Natural killer cell (primary cell): Measurements from ENCODE around the gene IL1RL1. TPM values are rescaled to one million over a fixed set of nuclear protein-coding genes. Genes with fewer than 3 reads are reported as not detected.

Source experiments
- ATAC-seq, 3 donors: fragments of 150-1000 bp in 2 of 3; fragments of 200-7000 bp in 1 of 3; cut with Tn5 transposase; 1 replicate in 1 of 3; 2 replicates in 2 of 3; pipeline ENCODE4 v1.10.0; 2021; ENCODE audit warnings: mild to moderate bottlenecking in 2 of 3, moderate library complexity in 2 of 3
- DNase-seq, 2 donors: peaks; one replicate each; pipeline versions ENCODE4 v3.0.0 to v3.0.0-alpha.2; 2013 to 2021; ENCODE audit warnings: mixed read lengths in 1 of 2
- H3K27ac ChIP-seq: one replicate; pipeline ENCODE4 v1.5.1; 2013; ENCODE audit warnings: mild to moderate bottlenecking, low read length
- H3K27me3 ChIP-seq: one replicate; pipeline ENCODE4 v1.6.1; 2013; ENCODE audit warnings: low read length; ENCODE audit not compliant: control insufficient read depth, insufficient read depth
- H3K36me3 ChIP-seq: one replicate; pipeline ENCODE4 v1.6.1; 2013; ENCODE audit warnings: low read length; ENCODE audit not compliant: control insufficient read depth, insufficient read depth
- H3K4me1 ChIP-seq: one replicate; pipeline ENCODE4 v1.6.1; 2013; ENCODE audit warnings: low read length; ENCODE audit not compliant: control insufficient read depth, insufficient read depth
- H3K4me3 ChIP-seq: one replicate; pipeline ENCODE4 v1.5.1; 2013; ENCODE audit warnings: low read length
- H3K9me3 ChIP-seq: one replicate; pipeline ENCODE4 v1.6.1; 2013; ENCODE audit warnings: low read length; ENCODE audit not compliant: control insufficient read depth, insufficient read depth
- H3K27ac Mint-ChIP-seq, 2 donors: one replicate each; pipeline ENCODE4 v1.8.0; 2022; ENCODE audit warnings: mild to moderate bottlenecking in 2 of 2, mixed read lengths in 2 of 2, moderate library complexity in 1 of 2
- H3K27me3 Mint-ChIP-seq, 2 donors: one replicate each; pipeline ENCODE4 v1.8.0; 2022; ENCODE audit warnings: low read depth in 2 of 2, mixed read lengths in 2 of 2
- H3K36me3 Mint-ChIP-seq: one replicate; pipeline ENCODE4 v1.8.0; 2022; ENCODE audit warnings: mixed read lengths
- H3K4me1 Mint-ChIP-seq, 2 donors: one replicate each; pipeline ENCODE4 v1.8.0; 2022; ENCODE audit warnings: mixed read lengths in 2 of 2
- H3K4me3 Mint-ChIP-seq: one replicate; pipeline ENCODE4 v1.8.0; 2022; ENCODE audit warnings: mild to moderate bottlenecking, moderate library complexity, mixed read lengths
- H3K9me3 Mint-ChIP-seq, 2 donors: one replicate each; pipeline ENCODE4 v1.8.0; 2022; ENCODE audit warnings: mixed read lengths in 2 of 2
- CTCF ChIP-seq: fragments of 200-600 bp; IDR thresholded peaks from one replicate; pipeline ENCODE4 v1.8.0; 2022; ENCODE audit warnings: antibody characterized with exemption
- WGBS: methylation state at CpG from one replicate; pipeline ENCODE4 v1.1.7; 2013; ENCODE audit warnings: missing lambda C conversion rate; ENCODE audit not compliant: insufficient coverage; 5-methylcytosine and 5-hydroxymethylcytosine counted together
- intact Hi-C: fragments of 100-400 bp; cut with micrococcal nuclease; formaldehyde crosslinking; loops from one replicate; pipeline ENCODE4 v1.14.2; 2022
- total RNA-seq, 4 donors: library from RNA; stranded (reverse); fragments of 120-200 nt in 1 of 4; gene quantifications; one replicate each; pipeline versions ENCODE4 v1.2.3 to v1.2.4, GENCODE V29; 2013 to 2022

The IL1RL1 gene
- total RNA-seq, 3 donors from 2014 or later (not counting 1 experiment from before 2014, with no cell fraction given) = 0.49 to 68.1 (median 2.2) TPM

GRCh38 chr2:102386004-102386403, 74.6 kb downstream of the IL1RL1 start:
- Histone ChIP-seq H3K27me3 (no peaks in the 10 kb centered on the region), H3K36me3 (peaks cover 44% of the 10 kb centered on the region), H3K9me3 (peaks cover 5% of the 10 kb centered on the region), H3K4me1 (peaks cover 12% of the 10 kb centered on the region), H3K27ac (no peak overlapping the region), H3K4me3 (no peak overlapping the region)
- WGBS = 97% methylated on average over 3 of the region's 3 CpGs
- intact Hi-C loops = no loop called here
- no peak for TF ChIP-seq CTCF
- Mint-ChIP-seq H3K4me1 (peaks cover 12 to 20% of the 10 kb centered on the region in 2 donors), H3K27me3 (no peaks in the 10 kb centered on the region), H3K4me3 (no peak overlapping the region), H3K36me3 (peaks cover 22% of the 10 kb centered on the region), H3K27ac (no peak overlapping the region), H3K9me3 (peaks cover 6 to 12% of the 10 kb centered on the region in 2 donors)
- ATAC-seq (no peak), DNase-seq (no peak)

- intact Hi-C loops = no loop called here
- WGBS = 92% methylated on average over 3 of the region's 3 CpGs
- DNase-seq = no peak
- Histone ChIP-seq H3K36me3 (peaks cover 44% of the 10 kb centered on the region), H3K4me3 (no peak overlapping the region), H3K27me3 (no peaks in the 10 kb centered on the region), H3K27ac (no peak overlapping the region), H3K9me3 (peaks cover 5% of the 10 kb centered on the region), H3K4me1 (peaks cover 12% of the 10 kb centered on the region)
- no peak for TF ChIP-seq CTCF
- peaks cover 22 to 30% of the 10 kb centered on the region in 2 donors for H3K4me1 Mint-ChIP-seq
- ATAC-seq = no peak
- H3K4me3 Mint-ChIP-seq = no peak overlapping the region
- peaks cover 6 to 12% of the 10 kb centered on the region in 2 donors for H3K9me3 Mint-ChIP-seq
- no peaks in the 10 kb centered on the region for H3K27me3 Mint-ChIP-seq
- peaks cover 22% of the 10 kb centered on the region for H3K36me3 Mint-ChIP-seq
- peak overlapping the region in 1 of 2 donors; percentile 1 for H3K27ac Mint-ChIP-seq
Measured at GRCh38 chr2:102386867-102387541, 75.6 kb downstream of the IL1RL1 start.

- Histone ChIP-seq H3K27me3 (no peaks in the 10 kb centered on the region), H3K4me3 (no peak overlapping the region), H3K36me3 (peaks cover 37% of the 10 kb centered on the region), H3K9me3 (peaks cover 5% of the 10 kb centered on the region), H3K4me1 (peaks cover 12% of the 10 kb centered on the region), H3K27ac (no peak overlapping the region)
- Mint-ChIP-seq H3K9me3 (peaks cover 6 to 12% of the 10 kb centered on the region in 2 donors), H3K4me3 (no peak overlapping the region), H3K4me1 (peaks cover 20 to 28% of the 10 kb centered on the region in 2 donors), H3K27ac (peak overlapping the region in 1 of 2 donors; percentile 1), H3K36me3 (peaks cover 18% of the 10 kb centered on the region), H3K27me3 (no peaks in the 10 kb centered on the region)
- intact Hi-C loops = no loop called here
- DNase-seq (no peak), ATAC-seq (no peak)
- WGBS = 89% methylated on average over 7 of the region's 7 CpGs
- TF ChIP-seq CTCF = no peak
Measured at GRCh38 chr2:102387763-102388546, 76.6 kb downstream of the IL1RL1 start.
